A673 (cell line): Measurements from ENCODE around the gene THADA.

Experiments
- CTCF ChIP-seq: fragments of 300-800, 200-600 bp; sonication (generic); conservative IDR thresholded peaks from 2 replicates; pipeline ENCODE4 v1.5.1; 2017; ENCODE audit warnings: low read depth, mild to moderate bottlenecking, antibody characterized with exemption, low read length, moderate library complexity, mixed read lengths
- EZH2 ChIP-seq: fragments of 200-600 bp; sonication (generic); IDR thresholded peaks from 2 replicates; pipeline ENCODE4 v1.6.1; 2017; ENCODE audit warnings: borderline replicate concordance, low read depth, mild to moderate bottlenecking, mixed read lengths, antibody characterized with exemption, low read length; ENCODE audit not compliant: poor library complexity, severe bottlenecking

GRCh38 chr2:43223521-43224001, 372.3 kb downstream of the THADA start:
- no peak for TF ChIP-seq CTCF
- TF ChIP-seq EZH2: no peak
